OCI-LY1 (cell line): Measurements from ENCODE around the gene CSNK1A1.

Source experiments
- H2AFZ ChIP-seq: fragments of 200-600 bp; sonication (generic), shearing (Covaris generic); 2 replicates; pipeline ENCODE4 v1.6.0; 2014; ENCODE audit warnings: antibody characterized with exemption, mild to moderate bottlenecking, low read length
- H3F3A ChIP-seq: fragments of 200-600 bp; sonication (generic), shearing (Covaris generic); 2 replicates; pipeline ENCODE4 v1.6.0; 2014; ENCODE audit warnings: mild to moderate bottlenecking, antibody characterized with exemption, low read length, moderate library complexity; ENCODE audit not compliant: insufficient read depth
- H3K27ac ChIP-seq: fragments of 200-600 bp; sonication (generic); 2 replicates; pipeline ENCODE4 v1.5.1; 2014; ENCODE audit warnings: low read length, mixed run types, mild to moderate bottlenecking, low read depth; ENCODE audit not compliant: poor library complexity, severe bottlenecking
- H3K27me3 ChIP-seq: fragments of 200-600 bp; sonication (generic); 2 replicates; pipeline ENCODE4 v1.6.0; 2014; ENCODE audit warnings: antibody characterized with exemption, mild to moderate bottlenecking, low read length, moderate library complexity; ENCODE audit not compliant: insufficient read depth
- H3K36me3 ChIP-seq: fragments of 200-600 bp; sonication (generic); 2 replicates; pipeline ENCODE4 v1.6.1; 2014; ENCODE audit warnings: mild to moderate bottlenecking, antibody characterized with exemption, low read length, moderate library complexity, mixed read lengths; ENCODE audit not compliant: insufficient read depth
- H3K4me1 ChIP-seq: fragments of 200-600 bp; sonication (generic); 2 replicates; pipeline ENCODE4 v1.5.1; 2014; ENCODE audit warnings: mild to moderate bottlenecking, low read length, moderate library complexity; ENCODE audit not compliant: insufficient read depth, severe bottlenecking
- H3K4me2 ChIP-seq: fragments of 200-600 bp; sonication (generic), shearing (Covaris generic); 2 replicates; pipeline ENCODE4 v1.6.1; 2014; ENCODE audit warnings: low read length
- H3K4me3 ChIP-seq: fragments of 200-600 bp; sonication (generic); 2 replicates; pipeline ENCODE4 v1.5.1; 2014; ENCODE audit warnings: low read length, low read depth, mild to moderate bottlenecking, mixed read lengths; ENCODE audit not compliant: poor library complexity, severe bottlenecking
- H3K79me2 ChIP-seq: fragments of 200-600 bp; shearing (Covaris generic); 2 replicates; pipeline ENCODE4 v1.6.1; 2016; ENCODE audit warnings: mixed run types, low read length, mixed read lengths; ENCODE audit not compliant: insufficient read depth
- H3K9ac ChIP-seq: fragments of 200-600 bp; sonication (generic), shearing (Covaris generic); 2 replicates; pipeline ENCODE4 v1.6.1; 2014; ENCODE audit warnings: mild to moderate bottlenecking, low read length, mixed read lengths
- H3K9me2 ChIP-seq: fragments of 200-600 bp; sonication (generic), shearing (Covaris generic); 2 replicates; pipeline ENCODE4 v1.6.1; 2014; ENCODE audit warnings: low read depth, mild to moderate bottlenecking, low read length, mixed read lengths
- H3K9me3 ChIP-seq: fragments of 200-600 bp; shearing (Covaris generic); 2 replicates; pipeline ENCODE4 v1.6.1; 2014; ENCODE audit warnings: low read length, mixed read lengths
- H4K20me1 ChIP-seq: fragments of 200-600 bp; sonication (generic), shearing (Covaris generic); 2 replicates; pipeline ENCODE4 v1.6.0; 2016; ENCODE audit warnings: mild to moderate bottlenecking, low read length; ENCODE audit not compliant: insufficient read depth
- CTCF ChIP-seq: fragments of 200-600 bp; sonication (generic), shearing (Covaris generic); IDR thresholded peaks from 2 replicates; pipeline ENCODE4 v1.5.1; 2017; ENCODE audit warnings: mild to moderate bottlenecking, antibody characterized with exemption, low read length, moderate library complexity, mixed read lengths
- EZH2 ChIP-seq: fragments of 200-600 bp; sonication (generic), shearing (Covaris generic); IDR thresholded peaks from 2 replicates; pipeline ENCODE4 v1.8.0; 2017; ENCODE audit warnings: borderline replicate concordance, mixed run types, mild to moderate bottlenecking, antibody characterized with exemption, low read length, moderate library complexity, mixed read lengths

The CSNK1A1 gene

GRCh38 chr5:149580808-149581191 lies 29.6 kb upstream of the CSNK1A1 start:
- Histone ChIP-seq H3K4me1 (peaks cover 9% of the 10 kb centered on the region), H3K9me3 (no peaks in the 10 kb centered on the region), H4K20me1 (no peaks in the 10 kb centered on the region), H2AFZ (no peak overlapping the region), H3K36me3 (no peaks in the 10 kb centered on the region), H3K9me2 (no peaks in the 10 kb centered on the region), H3F3A (no peaks in the 10 kb centered on the region), H3K4me2 (peak overlapping the region; percentile 70), H3K79me2 (no peaks in the 10 kb centered on the region), H3K27me3 (peaks cover 2% of the 10 kb centered on the region; the same call in 1 of the 2 replicates), H3K4me3 (peak overlapping the region; percentile 55), H3K27ac (no peak overlapping the region), H3K9ac (peak overlapping the region; percentile 15; the same call in 1 of the 2 replicates)
- TF ChIP-seq CTCF (no peak), EZH2 (no peak)

GRCh38 chr5:149578896-149579295 lies 27.7 kb upstream of the CSNK1A1 start:
- H4K20me1 ChIP-seq, result no peaks in the 10 kb centered on the region
- H3K4me3 ChIP-seq, result no peak overlapping the region
- no peaks in the 10 kb centered on the region for H3K27me3 ChIP-seq
- TF ChIP-seq EZH2, result no peak
- no peak for TF ChIP-seq CTCF
- no peak overlapping the region for H2AFZ ChIP-seq
- no peaks in the 10 kb centered on the region for H3K36me3 ChIP-seq
- no peak overlapping the region for H3K9ac ChIP-seq
- no peaks in the 10 kb centered on the region for H3K9me3 ChIP-seq
- no peaks in the 10 kb centered on the region for H3F3A ChIP-seq
- H3K79me2 ChIP-seq, result no peaks in the 10 kb centered on the region
- H3K9me2 ChIP-seq, result no peaks in the 10 kb centered on the region
- H3K27ac ChIP-seq, result no peak overlapping the region
- peaks cover 9% of the 10 kb centered on the region for H3K4me1 ChIP-seq
- no peak overlapping the region for H3K4me2 ChIP-seq

GRCh38 chr5:149576021-149576420 lies 24.8 kb upstream of the CSNK1A1 start:
- no peak overlapping the region for H2AFZ ChIP-seq
- H3K9ac ChIP-seq, result no peak overlapping the region
- no peaks in the 10 kb centered on the region for H3K27me3 ChIP-seq
- no peak overlapping the region for H3K4me3 ChIP-seq
- no peak overlapping the region for H3K27ac ChIP-seq
- H3K79me2 ChIP-seq, result no peaks in the 10 kb centered on the region
- peaks cover 4% of the 10 kb centered on the region for H3K4me1 ChIP-seq
- no peaks in the 10 kb centered on the region for H3K9me3 ChIP-seq
- TF ChIP-seq CTCF (no peak), EZH2 (no peak)
- H3K36me3 ChIP-seq, result no peaks in the 10 kb centered on the region
- H3K9me2 ChIP-seq, result no peaks in the 10 kb centered on the region
- H3F3A ChIP-seq, result no peaks in the 10 kb centered on the region
- no peak overlapping the region for H3K4me2 ChIP-seq
- H4K20me1 ChIP-seq, result no peaks in the 10 kb centered on the region
